ENCODE results near the gene PPP6R3.
A peak's percentile ranks its signal among the peaks of the same experiment; 100 is the strongest.
"Not testable (repeated sequence)": the region's sequence is repeated elsewhere in the genome, so short reads cannot be mapped to it uniquely, and the experiment has no call there.

Gene PPP6R3

DNA sequence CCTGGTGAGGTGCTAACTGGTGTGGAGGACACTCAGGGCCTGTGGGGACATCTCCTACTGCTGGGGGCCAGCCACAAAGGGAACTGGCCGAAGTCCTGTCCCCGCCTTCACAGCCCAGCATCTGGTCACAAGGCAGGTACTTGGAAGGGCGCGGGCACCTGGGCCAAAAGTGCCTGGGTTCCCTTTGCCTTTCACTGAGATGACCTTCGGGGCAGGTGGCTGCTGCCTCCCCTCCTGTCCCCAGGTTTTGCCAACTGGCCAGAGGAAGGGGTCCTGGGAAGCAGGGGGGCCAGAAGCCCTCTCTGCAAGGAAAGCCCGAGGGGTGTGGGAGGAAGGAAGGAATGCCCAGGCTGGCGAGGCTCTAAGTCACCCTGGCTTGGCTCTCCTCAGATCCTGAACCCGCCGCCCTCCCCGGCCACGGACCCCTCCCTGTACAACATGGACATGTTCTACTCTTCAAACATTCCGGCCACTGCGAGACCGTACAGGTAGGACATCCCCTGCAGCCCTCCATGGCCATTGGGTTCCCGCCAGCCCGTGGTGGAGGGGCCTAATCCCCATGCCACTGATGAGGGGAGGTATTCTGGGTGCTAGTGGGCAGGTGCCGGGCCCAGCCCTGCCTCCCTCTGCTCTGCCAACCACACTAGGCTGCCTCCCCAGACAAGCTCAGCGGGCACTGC is 14.4 kb upstream of the PPP6R3 start:
- no peak for DNase-seq (ENCODE audit: low spot score)
- TF ChIP-seq, protein P1, sequence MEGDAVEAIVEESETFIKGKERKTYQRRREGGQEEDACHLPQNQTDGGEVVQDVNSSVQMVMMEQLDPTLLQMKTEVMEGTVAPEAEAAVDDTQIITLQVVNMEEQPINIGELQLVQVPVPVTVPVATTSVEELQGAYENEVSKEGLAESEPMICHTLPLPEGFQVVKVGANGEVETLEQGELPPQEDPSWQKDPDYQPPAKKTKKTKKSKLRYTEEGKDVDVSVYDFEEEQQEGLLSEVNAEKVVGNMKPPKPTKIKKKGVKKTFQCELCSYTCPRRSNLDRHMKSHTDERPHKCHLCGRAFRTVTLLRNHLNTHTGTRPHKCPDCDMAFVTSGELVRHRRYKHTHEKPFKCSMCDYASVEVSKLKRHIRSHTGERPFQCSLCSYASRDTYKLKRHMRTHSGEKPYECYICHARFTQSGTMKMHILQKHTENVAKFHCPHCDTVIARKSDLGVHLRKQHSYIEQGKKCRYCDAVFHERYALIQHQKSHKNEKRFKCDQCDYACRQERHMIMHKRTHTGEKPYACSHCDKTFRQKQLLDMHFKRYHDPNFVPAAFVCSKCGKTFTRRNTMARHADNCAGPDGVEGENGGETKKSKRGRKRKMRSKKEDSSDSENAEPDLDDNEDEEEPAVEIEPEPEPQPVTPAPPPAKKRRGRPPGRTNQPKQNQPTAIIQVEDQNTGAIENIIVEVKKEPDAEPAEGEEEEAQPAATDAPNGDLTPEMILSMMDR (IDR thresholded peaks at IDR 0.05; ENCODE audit: borderline replicate concordance, control extremely low read depth, extremely low read depth, insufficient read depth, missing control alignments) = no peak
- in situ Hi-C loops (cut with MboI; ENCODE audit: low sequenced_read_pairs, unreplicated experiment) = no loop called here

DNA sequence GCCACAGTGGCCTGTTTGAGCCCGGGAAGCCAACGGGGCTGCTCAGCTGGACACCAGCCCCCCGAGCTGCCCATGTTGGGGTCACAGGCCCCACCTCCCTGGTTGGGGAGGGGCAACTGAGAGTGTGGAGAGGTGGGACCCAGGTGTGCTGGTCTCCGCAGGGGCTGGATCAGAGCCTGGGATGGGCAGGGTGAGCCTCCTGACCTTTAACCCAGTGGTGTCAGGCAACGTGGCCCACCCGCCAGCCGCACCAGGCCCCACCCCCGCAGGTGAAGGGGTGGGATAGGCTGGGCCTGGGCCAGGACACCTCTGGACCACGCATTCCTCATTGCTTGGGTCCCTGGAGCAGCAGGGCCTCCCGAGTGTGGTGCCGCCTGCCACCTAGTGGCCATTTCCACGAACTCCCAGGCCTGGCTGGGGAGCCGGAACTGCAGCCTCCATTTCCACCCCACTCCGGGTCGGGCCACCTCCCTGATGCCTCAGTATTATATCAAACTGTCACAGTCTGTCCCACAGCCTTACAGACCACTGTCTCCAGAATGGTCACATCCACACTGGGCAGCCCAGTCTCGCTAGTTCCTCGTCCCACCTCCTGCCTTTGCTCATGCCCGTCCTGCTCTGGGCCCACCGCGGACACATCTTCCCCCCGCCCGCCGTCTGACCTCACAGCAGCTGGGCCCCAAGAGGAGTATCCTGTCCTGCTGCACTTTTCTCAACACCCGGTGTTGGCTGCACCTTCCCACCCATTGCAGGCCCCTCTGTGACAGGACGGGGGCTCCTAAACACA is 13.3 kb upstream of the PPP6R3 start:
- peak; percentile 93 for DNase-seq (ENCODE audit: low spot score)

DNA sequence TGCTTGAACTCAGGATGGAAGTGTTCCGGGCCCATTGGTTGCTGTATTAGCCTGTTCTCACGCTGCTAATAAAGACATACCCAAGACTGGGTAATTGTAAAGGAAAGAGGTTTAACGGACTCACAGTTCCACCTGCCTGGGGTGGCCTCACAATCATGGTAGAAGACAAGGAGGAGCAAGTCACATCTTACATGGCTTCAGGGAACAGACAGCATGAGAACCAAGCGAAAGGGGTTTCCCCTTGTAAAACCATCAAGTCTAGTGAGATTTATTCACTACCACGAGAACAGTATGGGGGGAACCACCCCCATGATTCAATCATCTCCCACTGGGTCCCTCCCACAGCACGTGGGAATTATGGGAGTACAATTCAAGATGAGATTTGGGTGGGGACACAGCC is 12.6 kb upstream of the PPP6R3 start:
- DNase-seq (ENCODE audit: low spot score); in situ Hi-C loops (cut with MboI; ENCODE audit: low sequenced_read_pairs, unreplicated experiment): not testable (repeated sequence)

More for the DNA sequence above, 13.3 kb upstream of the PPP6R3 start:
- in situ Hi-C loops (cut with MboI; ENCODE audit: low sequenced_read_pairs, unreplicated experiment) = no loop called here
- TF ChIP-seq, protein P1 (IDR thresholded peaks at IDR 0.05; ENCODE audit: borderline replicate concordance, control extremely low read depth, extremely low read depth, insufficient read depth, missing control alignments) = peak; percentile 95

DNA sequence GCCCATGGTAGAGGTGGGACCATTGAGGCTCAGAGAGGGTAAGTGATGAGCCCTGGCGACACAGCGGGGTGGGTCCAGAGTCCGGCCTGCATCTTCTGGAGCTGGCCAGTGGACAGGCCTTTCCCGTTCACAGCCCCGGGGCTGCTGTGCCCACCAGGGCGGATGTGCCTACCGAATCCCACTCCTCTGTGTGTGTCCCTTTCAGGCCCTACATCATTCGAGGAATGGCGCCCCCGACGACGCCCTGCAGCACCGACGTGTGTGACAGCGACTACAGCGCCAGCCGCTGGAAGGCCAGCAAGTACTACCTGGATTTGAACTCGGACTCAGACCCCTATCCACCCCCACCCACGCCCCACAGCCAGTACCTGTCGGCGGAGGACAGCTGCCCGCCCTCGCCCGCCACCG is 11.9 kb upstream of the PPP6R3 start:
- TF ChIP-seq, protein P1 (IDR thresholded peaks at IDR 0.05; ENCODE audit: borderline replicate concordance, control extremely low read depth, extremely low read depth, insufficient read depth, missing control alignments) = no peak
- in situ Hi-C loops (cut with MboI; ENCODE audit: low sequenced_read_pairs, unreplicated experiment) = no loop called here
- no peak for DNase-seq (ENCODE audit: low spot score)

DNA sequence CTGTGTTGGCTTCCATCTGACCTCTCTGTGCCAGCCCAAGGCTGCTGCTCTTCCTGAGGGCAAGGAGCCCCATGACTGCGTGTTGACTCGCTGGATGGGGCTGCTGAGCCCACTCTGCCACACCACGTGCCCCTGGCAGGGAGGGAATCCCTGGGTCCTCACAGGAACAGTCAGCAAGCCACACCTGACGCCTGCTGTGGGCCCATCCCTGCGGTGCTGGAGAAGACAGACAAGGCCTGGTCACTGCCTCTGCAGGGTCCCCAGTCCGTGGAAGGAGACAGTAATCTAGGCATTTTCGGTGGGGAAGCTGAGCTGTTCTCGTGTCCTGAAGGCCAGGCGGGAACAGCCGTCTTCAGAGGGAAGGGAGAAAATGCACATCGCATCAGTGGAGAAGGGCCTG is 10.6 kb upstream of the PPP6R3 start:
- TF ChIP-seq, protein P1 (IDR thresholded peaks at IDR 0.05; ENCODE audit: borderline replicate concordance, control extremely low read depth, extremely low read depth, insufficient read depth, missing control alignments) = no peak
- in situ Hi-C loops (cut with MboI; ENCODE audit: low sequenced_read_pairs, unreplicated experiment) = no loop called here
- DNase-seq (ENCODE audit: low spot score) = no peak

DNA sequence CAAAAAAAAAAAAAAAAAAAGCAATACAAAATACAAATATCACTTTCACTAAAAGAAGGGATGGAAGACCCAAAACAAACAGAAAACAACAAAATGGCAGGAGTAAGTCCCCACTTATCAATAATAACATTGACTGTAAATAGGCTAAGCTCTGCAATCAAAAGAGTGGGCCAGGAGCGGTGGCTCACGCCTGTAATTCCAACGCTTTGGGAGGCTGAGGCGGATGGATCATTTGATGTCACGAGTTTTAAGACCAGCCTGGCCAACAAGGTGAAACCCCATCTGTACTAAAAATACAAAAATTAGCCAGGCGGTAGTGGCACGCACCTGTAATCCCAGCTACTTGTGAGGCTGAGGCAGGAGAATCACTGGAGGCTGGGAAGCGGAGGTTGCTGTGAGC is 9.8 kb upstream of the PPP6R3 start:
- TF ChIP-seq, protein P1 (IDR thresholded peaks at IDR 0.05; ENCODE audit: borderline replicate concordance, control extremely low read depth, extremely low read depth, insufficient read depth, missing control alignments) = no peak
- in situ Hi-C loops (cut with MboI; ENCODE audit: low sequenced_read_pairs, unreplicated experiment) = no loop called here
- DNase-seq (ENCODE audit: low spot score) = no peak

DNA sequence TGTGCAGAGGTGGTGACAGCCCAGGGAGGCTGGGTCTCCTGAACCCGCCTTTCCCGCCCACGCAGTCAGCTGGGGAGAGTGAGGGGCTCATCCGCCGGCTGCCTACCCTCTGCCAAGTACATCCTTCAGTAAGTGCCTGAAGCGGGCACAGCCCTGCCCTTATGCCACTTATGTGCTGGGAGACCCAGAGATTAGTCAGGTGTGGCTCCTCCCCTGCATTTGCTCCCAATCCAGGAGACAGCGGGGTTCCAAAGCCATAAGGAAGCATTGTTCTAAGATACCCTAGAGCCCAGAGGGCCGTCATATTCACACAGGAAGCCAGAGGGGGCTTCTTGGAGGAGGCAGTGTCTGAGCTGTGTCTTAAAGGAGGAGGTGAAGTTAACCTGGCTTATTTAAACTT is 5.8 kb upstream of the PPP6R3 start:
- TF ChIP-seq, protein P1 (IDR thresholded peaks at IDR 0.05; ENCODE audit: borderline replicate concordance, control extremely low read depth, extremely low read depth, insufficient read depth, missing control alignments) = no peak
- DNase-seq (ENCODE audit: low spot score) = no peak
- in situ Hi-C loops (cut with MboI; ENCODE audit: low sequenced_read_pairs, unreplicated experiment) = no loop called here
